ELR (cell line): Measurements from ENCODE around the gene GJC1.
A peak's percentile ranks its signal among the peaks of the same experiment; 100 is the strongest.

Source experiments
- DNase-seq: peaks from one replicate; pipeline ENCODE4 v3.0.0-alpha.2; 2015; ENCODE audit warnings: low read depth

GJC1 gene

DNA sequence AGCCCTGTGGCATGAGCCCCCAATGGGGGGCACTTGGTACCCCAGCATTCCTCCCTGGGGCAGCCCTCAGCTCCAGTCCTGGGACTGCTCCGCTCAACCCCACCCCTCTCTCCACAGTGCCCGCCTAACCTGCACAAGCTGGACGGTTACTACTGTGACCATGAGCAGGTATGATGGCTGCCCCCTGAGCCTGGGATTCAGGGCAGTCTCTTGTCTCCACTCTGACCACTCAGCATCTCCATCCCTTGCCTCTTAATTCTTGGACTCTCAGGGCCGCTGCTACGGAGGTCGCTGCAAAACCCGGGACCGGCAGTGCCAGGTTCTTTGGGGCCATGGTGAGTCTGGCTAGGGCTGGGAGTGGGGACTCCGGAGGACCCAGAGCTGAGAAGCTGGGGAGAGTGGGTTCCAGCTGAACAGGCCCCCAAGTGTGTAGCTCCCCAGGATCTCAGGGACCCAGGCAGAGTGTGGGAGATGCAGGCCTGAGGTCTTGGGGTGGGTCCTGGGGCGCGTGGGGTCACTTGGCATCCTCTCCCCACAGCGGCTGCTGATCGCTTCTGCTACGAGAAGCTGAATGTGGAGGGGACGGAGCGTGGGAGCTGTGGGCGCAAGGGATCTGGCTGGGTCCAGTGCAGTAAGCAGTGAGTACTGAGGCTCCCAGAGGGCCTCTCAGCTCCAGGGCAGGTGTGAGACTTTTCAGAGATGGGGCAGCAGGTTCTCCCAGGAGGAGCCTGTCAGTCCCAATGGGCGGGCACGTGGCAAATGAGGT is 53.3 kb downstream of the GJC1 start:
- no peak for DNase-seq

DNA sequence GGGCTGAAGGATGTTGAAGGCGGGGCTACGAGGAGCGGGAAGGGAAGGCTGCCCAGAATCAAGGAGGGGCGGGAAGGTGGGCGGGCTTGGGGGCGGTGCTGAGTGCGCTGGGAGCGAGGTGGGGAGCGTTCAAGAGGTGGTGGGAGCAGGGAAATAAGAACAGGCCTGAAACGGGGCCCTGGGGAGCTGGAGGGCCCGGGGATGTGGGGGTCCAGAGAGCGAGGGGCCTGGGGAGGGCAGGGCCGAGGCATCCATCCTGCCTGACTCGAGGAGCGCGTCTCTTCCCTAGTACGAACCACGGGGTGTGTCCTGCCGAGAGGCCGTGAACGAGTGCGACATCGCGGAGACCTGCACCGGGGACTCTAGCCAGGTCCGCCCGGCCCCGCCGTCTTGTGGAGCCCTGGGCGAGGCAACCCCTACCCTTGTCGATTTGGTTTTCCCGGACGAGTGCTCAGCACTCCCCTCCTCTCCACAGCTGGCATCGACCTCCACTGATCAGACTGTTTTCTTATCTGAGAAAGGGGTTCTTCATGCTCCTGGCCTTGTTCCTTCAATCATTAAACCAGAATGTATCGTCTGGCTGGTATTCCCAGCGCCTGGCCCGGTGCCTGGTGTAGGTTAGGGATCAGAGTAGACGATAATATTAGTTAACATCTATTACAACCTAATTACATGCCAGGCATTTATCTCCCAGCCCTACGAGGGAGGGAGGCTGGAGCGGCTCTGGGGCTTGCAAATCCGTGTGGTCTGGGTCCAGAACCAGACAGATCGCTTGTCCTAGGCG is 54.1 kb downstream of the GJC1 start:
- no peak for DNase-seq

DNA sequence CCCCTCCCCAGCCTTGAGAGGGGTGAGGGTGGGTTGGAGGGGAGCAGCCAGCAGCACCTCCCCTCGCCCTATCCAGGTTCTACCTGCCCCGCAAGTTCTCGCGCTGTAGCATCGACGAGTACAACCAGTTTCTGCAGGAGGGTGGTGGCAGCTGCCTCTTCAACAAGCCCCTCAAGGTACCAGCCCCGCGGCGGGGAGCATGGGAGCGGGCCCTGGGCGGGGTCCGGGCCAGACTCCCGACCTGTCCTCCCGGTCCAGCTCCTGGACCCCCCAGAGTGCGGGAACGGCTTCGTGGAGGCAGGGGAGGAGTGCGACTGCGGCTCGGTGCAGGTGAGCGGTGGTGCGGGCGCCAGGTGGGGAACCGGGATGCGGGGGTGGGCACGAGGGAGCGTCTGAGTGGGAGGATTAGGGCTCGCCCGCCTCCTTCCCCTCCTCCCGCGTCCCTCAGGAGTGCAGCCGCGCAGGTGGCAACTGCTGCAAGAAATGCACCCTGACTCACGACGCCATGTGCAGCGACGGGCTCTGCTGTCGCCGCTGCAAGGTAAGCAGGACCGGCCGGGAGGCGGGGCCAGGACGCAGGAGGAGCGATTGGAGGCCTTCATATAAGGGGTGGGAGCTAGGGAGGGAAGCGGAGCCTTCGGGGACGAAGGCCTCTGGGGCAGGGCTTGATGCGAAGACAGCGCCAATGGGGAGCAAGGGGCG is 54.8 kb downstream of the GJC1 start:
- DNase-seq: peak; percentile 100

DNA sequence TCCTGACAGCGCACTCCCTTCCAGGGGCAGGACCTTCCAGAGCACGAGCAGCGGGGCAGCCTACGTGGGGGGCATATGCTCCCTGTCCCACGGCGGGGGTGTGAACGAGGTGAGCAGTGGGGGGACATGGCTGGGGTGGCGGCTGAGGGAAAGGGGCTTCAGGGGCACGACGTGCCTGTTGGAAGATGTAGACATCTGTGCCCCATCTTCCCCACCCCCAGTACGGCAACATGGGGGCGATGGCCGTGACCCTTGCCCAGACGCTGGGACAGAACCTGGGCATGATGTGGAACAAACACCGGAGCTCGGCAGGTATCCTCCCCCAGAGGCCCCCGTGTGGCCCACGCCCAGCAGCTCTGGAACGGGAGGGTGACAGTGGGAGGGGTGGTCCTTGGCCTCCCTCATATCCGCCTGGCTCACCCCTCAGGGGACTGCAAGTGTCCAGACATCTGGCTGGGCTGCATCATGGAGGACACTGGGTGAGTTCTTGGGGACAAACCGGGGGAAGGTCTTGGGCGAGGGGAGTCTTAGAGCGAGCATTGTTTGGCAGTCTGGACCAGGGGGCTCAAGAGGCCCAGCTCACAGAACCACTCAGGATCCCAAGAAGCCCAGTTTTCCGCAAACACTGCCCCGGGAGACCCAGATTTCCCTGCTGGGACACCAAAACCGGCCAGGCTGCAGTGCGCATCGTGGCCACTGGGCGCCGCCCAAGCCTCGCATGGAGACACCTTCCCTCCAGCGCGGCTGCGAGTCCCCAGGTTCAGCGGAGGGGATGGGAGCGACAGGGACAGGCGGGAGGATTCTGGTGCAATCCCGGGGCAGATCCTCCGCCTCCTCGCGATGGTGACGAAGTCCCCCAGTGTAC is 55.6 kb downstream of the GJC1 start:
- peak; percentile 92 for DNase-seq

DNA sequence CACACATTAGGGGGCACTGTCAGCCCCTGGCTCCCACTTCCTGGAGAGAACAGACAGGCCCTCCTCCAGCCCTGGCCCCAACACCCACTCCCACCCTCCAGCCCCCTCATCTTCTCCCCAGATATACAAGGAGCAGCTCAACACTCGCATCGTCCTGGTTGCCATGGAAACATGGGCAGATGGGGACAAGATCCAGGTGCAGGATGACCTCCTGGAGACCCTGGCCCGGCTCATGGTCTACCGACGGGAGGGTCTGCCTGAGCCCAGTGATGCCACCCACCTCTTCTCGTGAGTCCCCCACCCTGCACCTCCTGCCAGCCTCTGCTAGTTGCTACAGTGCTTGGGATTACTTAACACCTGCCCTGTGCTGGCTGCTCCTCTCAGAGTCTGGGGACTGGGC is 56.9 kb downstream of the GJC1 start:
- DNase-seq: no peak

DNA sequence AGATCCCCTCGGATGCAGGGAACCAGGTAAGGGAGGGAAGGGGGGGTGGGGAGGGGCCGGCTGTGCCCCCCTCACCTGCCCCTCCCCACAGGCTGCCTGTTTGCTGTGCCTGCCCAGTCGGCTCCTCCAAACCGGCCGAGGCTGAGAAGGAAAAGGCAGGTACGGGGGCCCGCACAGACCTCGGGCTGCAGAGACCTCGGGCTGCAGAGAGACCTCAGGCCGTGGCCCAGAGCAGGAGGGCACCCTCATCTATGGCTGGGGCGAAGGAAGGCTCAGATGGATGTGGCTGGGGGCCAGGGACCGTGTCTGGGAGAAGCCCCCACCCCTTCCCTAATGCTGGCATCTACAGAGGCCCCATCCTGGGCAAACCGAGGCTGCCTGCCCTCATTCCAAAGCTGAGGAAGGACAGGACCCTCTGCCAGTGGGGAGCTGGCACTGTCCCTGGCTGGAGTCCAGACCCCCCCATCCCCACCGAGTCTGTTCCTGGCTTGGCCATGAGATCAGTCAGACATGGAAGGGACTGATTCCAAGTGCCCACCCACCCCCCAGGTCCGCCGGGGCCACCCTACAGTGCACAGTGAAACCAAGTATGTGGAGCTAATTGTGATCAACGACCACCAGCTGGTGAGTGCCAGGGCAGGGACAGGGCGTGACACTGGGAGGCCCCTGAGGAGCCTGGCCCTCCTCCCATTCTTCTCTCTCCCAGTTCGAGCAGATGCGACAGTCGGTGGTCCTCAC is 57.6 kb downstream of the GJC1 start:
- DNase-seq: no peak

DNA sequence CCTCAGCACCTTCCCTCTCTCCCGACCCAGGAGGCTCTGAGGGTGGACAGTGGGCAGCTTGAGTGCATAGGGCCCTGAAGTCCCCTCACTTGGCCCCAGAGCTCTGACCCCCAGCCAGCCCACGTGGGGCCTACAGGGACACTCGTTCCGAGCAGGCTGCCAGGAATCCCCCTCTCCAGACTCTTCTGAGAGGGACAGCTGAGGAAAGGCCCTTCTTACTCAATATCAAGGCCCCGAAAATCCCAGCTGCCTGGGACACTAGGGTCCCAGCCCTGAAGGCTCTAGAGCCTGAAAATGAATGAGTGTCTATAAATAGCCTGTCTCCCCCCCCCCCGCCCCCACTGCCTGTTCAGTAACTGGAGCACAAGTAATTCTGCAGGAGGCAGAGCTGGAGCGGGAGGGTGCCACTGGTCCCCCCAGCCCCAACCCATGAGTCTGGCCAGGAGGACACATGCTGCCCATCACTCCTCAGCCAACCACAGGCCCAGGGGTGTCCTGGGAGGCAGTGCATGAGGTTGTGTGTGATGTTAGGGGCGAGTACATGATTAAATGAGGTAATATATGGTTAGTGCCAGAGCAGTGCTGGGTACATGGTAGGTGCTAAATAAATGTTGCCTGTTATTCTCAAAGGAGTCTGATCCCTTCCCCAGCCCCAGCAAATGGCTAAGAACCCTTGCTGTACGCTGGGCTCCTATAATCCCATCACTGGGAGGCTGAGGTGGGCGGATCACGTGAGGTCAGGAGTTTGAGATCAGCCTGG is 59.7 kb downstream of the GJC1 start:
- no peak for DNase-seq

DNA sequence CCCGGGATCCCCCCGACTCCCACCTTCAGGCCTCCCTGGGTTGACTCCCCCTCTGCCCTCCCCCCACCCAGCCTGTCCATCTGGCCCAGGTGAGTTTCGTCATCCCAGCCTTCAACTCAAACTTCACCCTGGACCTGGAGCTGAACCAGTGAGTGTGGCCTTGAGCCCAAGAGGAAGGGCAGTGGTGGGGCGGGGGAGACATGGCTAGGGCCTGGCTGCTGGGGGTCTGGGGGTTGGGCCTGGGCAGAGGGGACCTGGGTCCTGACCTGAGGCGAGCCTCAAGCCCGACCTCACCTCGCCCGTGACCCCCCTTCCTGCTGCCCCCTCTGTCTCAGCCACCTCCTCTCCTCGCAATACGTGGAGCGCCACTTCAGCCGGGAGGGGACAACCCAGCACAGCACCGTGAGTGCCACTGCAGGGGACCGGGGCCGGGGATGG is 60.4 kb downstream of the GJC1 start:
- DNase-seq: no peak

DNA sequence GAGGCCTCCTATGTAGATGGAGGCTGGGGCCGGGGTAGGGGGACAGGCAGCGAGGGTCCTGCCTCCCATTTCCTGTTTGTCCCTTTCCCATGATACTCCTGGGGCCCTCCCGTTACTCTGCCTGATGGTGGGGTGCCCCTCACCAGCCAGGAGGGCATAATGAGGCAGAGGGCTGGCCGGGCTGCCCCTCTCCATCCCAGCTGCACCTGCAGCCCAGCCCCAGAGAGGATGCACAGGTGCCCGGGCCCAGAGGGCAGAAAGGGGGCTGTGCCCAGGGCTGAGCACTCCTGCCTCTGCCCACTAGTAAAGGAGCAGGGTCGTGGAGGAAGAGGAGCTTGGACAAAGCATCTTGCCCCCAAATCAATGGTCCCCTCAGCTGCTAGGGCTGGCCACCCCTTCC is 60.9 kb downstream of the GJC1 start:
- DNase-seq: no peak

DNA sequence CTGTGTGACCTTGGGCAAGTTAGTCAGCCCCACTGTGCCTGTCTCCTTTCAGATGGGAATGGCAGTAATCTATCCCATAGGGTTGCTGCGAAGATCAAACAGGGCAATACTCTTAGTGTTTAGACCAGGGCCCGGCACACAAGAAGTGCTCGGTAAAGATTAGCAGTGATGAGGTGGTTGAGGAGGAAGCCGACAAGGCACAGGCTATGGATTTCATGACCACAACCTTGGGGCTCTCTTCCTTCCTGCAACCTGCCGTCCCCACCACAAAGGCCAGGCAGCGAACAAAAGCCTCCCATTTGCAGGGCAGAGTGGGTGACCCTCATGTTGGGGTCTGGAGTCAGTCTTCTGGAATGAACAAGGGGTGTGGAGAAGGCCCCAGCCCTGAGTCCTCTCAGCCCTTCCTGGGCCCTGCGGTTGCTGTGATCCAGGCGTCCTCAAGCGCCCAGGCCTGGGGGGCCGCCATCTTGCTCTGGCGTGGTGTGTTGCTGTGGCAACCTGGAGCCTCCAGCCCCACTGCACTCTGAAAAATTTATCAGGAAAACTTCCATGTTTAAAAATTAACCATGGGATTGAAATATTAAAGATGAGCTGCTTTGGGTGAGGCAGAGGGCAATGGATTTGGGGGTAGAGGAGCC is 61.5 kb downstream of the GJC1 start:
- no peak for DNase-seq

DNA sequence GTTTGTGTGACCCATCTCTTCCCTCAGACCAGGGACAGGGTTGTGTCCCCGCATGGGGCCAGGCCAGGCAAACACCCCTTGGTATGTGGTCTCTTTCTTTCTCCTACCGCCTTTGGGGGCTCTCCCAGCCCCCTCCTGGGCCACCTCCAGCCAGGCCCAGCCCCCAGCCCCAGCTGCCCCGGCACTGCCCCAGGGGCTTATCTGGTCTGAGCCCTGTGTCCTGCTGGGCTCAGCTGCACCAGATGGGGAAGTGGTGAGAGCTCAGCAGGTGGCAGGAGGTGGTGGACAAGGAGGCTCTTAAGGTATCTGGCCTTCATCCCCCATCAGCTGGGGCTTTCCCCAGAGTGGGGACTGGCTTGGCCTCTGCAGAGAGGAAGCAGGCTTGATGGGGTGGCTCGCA is 62.6 kb downstream of the GJC1 start:
- no peak for DNase-seq

DNA sequence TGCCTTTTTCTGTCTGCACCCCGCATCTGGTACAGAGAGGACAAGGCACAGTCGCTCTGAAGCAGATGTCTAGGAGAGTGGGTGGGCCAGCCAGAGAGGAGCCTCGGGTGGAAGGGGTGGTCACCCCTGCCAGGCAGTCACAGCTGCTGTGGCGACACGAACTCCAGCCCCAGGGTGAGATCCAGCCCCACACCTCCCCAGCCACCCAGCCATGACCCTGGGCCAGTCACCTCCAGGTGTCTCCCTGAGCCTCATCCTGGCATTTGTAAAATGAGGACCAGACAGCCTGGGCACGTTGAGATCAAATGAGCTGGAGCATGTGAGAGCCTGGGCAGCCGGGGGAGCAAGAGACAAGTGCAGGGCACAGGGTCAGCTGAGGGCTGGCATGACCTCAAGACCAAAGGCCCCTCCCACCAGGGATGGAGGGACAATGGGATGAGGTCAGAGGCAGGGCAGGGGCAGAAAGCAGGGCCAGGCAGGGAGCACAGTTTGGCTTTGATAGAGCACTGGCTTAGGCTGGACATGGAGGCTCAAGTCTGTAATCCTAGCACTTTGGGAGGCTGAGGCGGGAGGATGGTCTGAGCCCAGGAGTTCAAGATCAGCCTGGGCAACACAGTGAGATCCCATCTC is 63.6 kb downstream of the GJC1 start:
- no peak for DNase-seq

DNA sequence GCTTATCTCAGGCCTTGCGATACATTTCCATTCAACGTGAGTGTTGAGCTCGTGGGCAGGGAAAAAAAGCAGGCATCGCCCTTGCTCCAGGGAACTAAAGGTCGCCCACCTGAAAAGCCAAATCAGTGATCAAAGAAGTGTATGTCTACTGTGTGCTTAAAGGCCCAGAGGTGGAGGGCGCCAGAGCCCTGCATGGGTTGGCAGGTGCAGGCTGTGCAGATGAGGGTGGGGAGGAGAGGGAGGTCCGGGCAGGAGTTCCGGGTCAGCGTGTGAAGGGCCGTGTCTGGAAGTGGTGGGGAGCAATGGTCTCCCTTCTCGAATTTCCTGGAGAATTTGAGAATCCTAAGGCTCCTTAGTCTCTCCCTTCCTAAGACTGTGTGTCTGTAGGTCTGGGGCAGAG is 64.1 kb downstream of the GJC1 start:
- DNase-seq: no peak

DNA sequence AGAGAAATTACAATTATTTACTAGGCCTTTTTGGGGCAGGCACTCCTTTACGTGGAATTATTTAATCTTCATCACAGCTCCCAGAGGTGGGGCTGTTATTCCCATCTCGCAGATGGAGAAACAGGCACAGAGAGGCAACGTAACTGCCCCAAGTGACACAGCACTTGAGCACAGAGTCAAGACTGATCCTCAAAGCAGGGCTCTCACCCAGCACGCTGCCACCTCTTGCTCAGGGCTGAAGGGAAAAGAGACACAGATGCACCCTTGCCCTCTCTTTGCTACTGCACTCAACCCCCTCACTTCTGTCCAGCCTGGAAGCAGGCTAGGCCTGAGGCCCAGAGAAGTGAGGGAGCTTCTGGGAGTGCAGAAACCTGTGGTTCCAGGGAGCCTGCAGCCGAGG is 66.9 kb downstream of the GJC1 start:
- no peak for DNase-seq

DNA sequence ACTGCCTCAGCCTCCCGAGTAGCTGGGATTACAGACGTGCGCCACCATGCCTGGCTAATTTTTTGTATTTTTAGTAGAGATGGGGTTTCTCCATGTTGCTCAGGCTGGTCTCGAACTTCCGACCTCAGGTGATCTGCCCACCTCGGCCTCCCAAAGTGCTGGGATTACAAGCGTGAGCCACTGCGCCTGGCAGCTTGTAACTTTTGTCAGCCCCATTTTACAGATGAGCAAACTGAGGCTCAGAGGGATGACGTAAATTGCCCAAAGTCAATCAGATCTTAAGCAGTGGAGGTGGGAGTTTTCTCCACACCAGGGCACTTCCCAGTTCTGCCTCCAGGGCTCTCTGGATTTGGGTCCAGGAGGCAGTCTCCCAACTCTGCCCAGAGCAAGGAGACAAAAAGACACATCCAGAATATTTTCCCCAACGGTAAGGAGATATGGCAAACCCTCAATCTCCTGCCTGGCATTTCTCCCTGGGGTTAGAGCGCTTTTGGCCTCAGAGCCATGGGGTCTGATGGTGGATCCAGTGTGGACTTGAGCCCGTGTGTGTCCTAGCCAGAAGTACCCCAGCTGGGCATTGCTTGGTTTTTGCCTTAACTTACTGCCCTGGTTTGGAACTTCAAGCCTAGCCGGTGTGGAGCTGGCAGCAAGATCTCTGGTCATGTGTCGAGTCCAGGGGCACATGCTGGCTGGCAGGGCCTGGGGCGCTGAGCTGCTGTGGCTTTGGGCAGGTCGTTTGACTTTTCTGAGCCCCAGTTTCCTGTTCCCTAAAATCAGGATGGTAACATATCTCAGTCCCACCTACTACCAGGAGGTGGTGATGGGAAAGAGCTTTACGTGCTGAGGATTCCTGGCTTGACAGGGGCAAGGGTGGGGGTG is 67.9 kb downstream of the GJC1 start:
- peak; percentile 35 for DNase-seq

DNA sequence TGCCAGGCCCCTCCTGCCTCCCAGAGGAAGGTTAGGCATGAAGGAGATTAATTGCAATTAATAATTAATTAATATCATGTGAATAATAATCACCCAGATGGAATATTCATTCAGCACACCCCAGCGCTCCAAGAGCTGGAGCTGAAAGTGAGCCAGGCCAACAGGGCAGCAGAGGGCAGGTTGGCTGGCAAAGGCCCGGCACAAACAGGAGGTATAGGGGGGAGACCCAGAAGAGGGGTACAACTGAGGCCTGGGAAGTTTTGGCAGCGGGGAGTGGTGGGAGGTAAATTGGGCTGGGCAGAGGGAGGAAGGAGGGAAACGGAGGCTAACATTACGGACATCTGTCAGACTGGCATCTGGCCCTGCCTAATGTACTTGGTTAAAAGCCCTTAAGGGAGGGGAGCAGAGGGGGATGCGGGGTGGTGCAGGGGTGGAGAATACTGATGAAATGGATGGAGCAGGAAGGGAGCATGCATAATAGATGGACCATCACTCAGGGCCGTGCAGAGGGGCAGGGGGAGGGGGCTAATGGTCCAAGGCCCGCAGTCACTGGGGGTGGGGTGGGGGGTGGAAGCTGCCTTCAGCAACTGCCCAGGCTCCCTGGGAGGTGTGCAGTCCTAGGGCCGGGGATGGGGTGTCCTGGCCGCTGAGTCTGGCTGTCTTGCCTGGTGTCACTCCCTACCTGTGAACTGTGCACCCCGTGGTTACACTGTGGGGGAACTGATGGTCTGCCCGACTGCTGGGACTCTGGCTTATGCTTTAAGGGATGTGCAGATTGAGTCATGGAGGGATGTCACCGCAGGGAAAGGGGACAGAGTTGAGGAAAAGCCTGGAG is 69.4 kb downstream of the GJC1 start:
- no peak for DNase-seq

DNA sequence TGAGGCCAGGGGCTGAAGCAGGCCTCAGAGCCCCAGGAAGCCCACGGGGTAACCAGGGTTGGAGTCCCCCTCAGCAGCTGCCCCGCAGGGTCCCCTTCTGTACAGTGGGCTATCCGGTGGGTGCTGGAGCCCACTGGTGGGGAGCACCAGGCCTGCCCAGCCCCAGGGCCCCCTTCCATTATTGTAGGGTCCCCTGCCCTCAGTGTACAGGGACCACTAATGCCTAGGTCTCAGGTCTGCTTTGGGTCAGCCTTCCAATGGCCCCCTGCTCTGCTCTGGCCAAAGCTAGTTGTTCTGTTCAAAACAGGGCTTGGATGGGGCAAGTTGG is 70.2 kb downstream of the GJC1 start:
- no peak for DNase-seq
